Kidney epithelial cell (primary cell): Measurements from ENCODE around the gene USP6NL. TPM values are rescaled to one million over a fixed set of nuclear protein-coding genes. Genes with fewer than 3 reads are reported as not detected.

Experiments used
- DNase-seq: peaks from one replicate; pipeline ENCODE4 v3.0.0-alpha.2; 2010; ENCODE audit warnings: low read depth
- H3K27me3 ChIP-seq: 2 replicates; pipeline ENCODE4 v1.6.0; 2011; ENCODE audit warnings: low read length; ENCODE audit not compliant: control insufficient read depth, insufficient read depth
- H3K36me3 ChIP-seq: 2 replicates; pipeline ENCODE4 v1.5.1; 2011; ENCODE audit warnings: low read length; ENCODE audit not compliant: control insufficient read depth, insufficient read depth
- H3K4me3 ChIP-seq: 2 replicates; pipeline ENCODE4 v1.5.1; 2011; ENCODE audit warnings: low read depth, mild to moderate bottlenecking, control low read depth, low read length
- CTCF ChIP-seq: IDR thresholded peaks from 2 replicates; pipeline ENCODE4 v1.5.1; 2011; ENCODE audit warnings: mild to moderate bottlenecking, moderate library complexity, low read length, control low read depth, inconsistent platforms; ENCODE audit not compliant: insufficient read depth, poor library complexity, severe bottlenecking
- total RNA-seq: library from RNA; depleted of rRNA; stranded (reverse); fragments of >200 nt; gene quantifications from 2 replicates; pipeline ENCODE4 v1.2.3, GENCODE V29; 2015

The USP6NL gene
- total RNA-seq, 1 donor from 2014 or later = 21.2 TPM

GRCh38 chr10:11414314-11415038, 197.0 kb downstream of the USP6NL start:
- TF ChIP-seq CTCF = no peak

GRCh38 chr10:11411926-11412545, 199.4 kb downstream of the USP6NL start:
- Histone ChIP-seq H3K4me3 (no peak overlapping the region), H3K27me3 (no peaks in the 10 kb centered on the region), H3K36me3 (no peaks in the 10 kb centered on the region)
- TF ChIP-seq CTCF = no peak
- DNase-seq = no peak

More at GRCh38 chr10:11414314-11415038, 197.0 kb downstream of the USP6NL start:
- no peaks in the 10 kb centered on the region for H3K27me3 ChIP-seq
- no peaks in the 10 kb centered on the region for H3K36me3 ChIP-seq
- DNase-seq = no peak
- H3K4me3 ChIP-seq = no peak overlapping the region

- H3K27me3 ChIP-seq = no peaks in the 10 kb centered on the region
- H3K36me3 ChIP-seq = no peaks in the 10 kb centered on the region
- DNase-seq = no peak
- TF ChIP-seq CTCF = no peak
- no peak overlapping the region for H3K4me3 ChIP-seq
These were observed 202.1 kb downstream of the USP6NL start for GRCh38 chr10:11409357-11409756.

GRCh38 chr10:11407939-11408338, 203.5 kb downstream of the USP6NL start:
- no peak overlapping the region for H3K4me3 ChIP-seq
- no peaks in the 10 kb centered on the region for H3K36me3 ChIP-seq
- no peak for TF ChIP-seq CTCF
- no peaks in the 10 kb centered on the region for H3K27me3 ChIP-seq
- no peak for DNase-seq

GRCh38 chr10:11406746-11407145, 204.7 kb downstream of the USP6NL start:
- TF ChIP-seq CTCF = no peak
- H3K36me3 ChIP-seq = no peaks in the 10 kb centered on the region
- H3K4me3 ChIP-seq = no peak overlapping the region
- H3K27me3 ChIP-seq = no peaks in the 10 kb centered on the region
- DNase-seq = no peak
